HepG2 (cell line): ENCODE results near the gene EAF1. TPM values are rescaled to one million over a fixed set of nuclear protein-coding genes. Genes with fewer than 3 reads are reported as not detected.

ENCODE experiments used
- ATF1 ChIP-seq: IDR thresholded peaks from 2 replicates; pipeline ENCODE4 v1.6.1; 2016; ENCODE audit warnings: mild to moderate bottlenecking, control low read depth
- EZH2 ChIP-seq: conservative IDR thresholded peaks from 2 replicates; pipeline ENCODE4 v1.6.1; 2012; ENCODE audit warnings: mild to moderate bottlenecking, low read depth, low read length, moderate library complexity
- IRF2 ChIP-seq: IDR thresholded peaks from 2 replicates; pipeline ENCODE4 v1.6.1; 2018; ENCODE audit warnings: missing genetic modification reagents, missing compliant biosample characterization
- NONO ChIP-seq, 2 experiments: fragments of 450-650 bp in 1 of 2; sonication (generic) in 1 of 2; formaldehyde crosslinking in 1 of 2; IDR thresholded peaks in 1 of 2; conservative IDR thresholded peaks in 1 of 2; 2 replicates each; pipeline versions ENCODE4 v1.6.1 to v1.8.0; 2017 to 2022; ENCODE audit warnings: mild to moderate bottlenecking in 1 of 2, missing genetic modification reagents in 1 of 2, moderate library complexity in 1 of 2
- SMAD9 ChIP-seq: sonication (generic); formaldehyde crosslinking; IDR thresholded peaks from 2 replicates; pipeline ENCODE4 v1.5.1; 2020; ENCODE audit warnings: mild to moderate bottlenecking, missing genetic modification reagents
- SMARCE1 ChIP-seq: fragments of 450-650 bp; IDR thresholded peaks from 2 replicates; pipeline ENCODE4 v1.6.1; 2017; ENCODE audit warnings: borderline replicate concordance
- SP1 ChIP-seq, 2 experiments: fragments of 450-650 bp in 1 of 2; sonication (generic) in 1 of 2; formaldehyde crosslinking in 1 of 2; IDR thresholded peaks; 2 replicates each; pipeline versions ENCODE4 v1.4.0 to v1.6.1; 2016 to 2020; ENCODE audit warnings: missing genetic modification reagents in 1 of 2
- SP2 ChIP-seq: sonication (generic); formaldehyde crosslinking; IDR thresholded peaks from 2 replicates; pipeline ENCODE4 v1.5.1; 2020; ENCODE audit warnings: mild to moderate bottlenecking, missing genetic modification reagents
- XBP1 ChIP-seq: sonication (generic); formaldehyde crosslinking; IDR thresholded peaks from 2 replicates; pipeline ENCODE4 v1.5.0; 2020; ENCODE audit warnings: missing genetic modification reagents
- ZKSCAN1 ChIP-seq: fragments of 150-350 bp; IDR thresholded peaks from 2 replicates; pipeline ENCODE4 v1.6.1; 2014; ENCODE audit warnings: low read length
- ZNF180 ChIP-seq: sonication (generic); formaldehyde crosslinking; IDR thresholded peaks from 2 replicates; pipeline ENCODE4 v1.4.0; 2020; ENCODE audit warnings: low read depth, missing genetic modification reagents, borderline replicate concordance
- ZNF33B ChIP-seq: sonication (generic); formaldehyde crosslinking; IDR thresholded peaks from 2 replicates; pipeline ENCODE4 v1.5.1; 2020; ENCODE audit warnings: mild to moderate bottlenecking, missing genetic modification reagents
- ZNF546 ChIP-seq: sonication (generic); formaldehyde crosslinking; conservative IDR thresholded peaks from 2 replicates; pipeline ENCODE4 v1.8.1; 2023; ENCODE audit warnings: mild to moderate bottlenecking, missing genetic modification reagents
- polyA plus RNA-seq, 8 experiments: library from polyadenylated mRNA; depleted of rRNA in 3 of 8; stranded (reverse) in 7 of 8; unstranded in 1 of 8; fragments of >200 nt; fragmentation: Illumina TruSeq in 4 of 8; extraction: Trizol in 4 of 8; gene quantifications; 2 replicates each; pipeline versions ENCODE4 v1.2.1 to v1.2.3, GENCODE V29; 2011 to 2016; ENCODE audit warnings: low read depth in 4 of 8, missing spikeins in 1 of 8, mixed read lengths in 1 of 8; ENCODE audit not compliant: insufficient read depth in 1 of 8
- total RNA-seq, 5 experiments: library from RNA; depleted of rRNA; stranded (reverse); fragments of >200 nt; fragmentation: Illumina TruSeq; extraction: Trizol; gene quantifications; 2 replicates each; pipeline ENCODE4 v1.2.3, GENCODE V29; 2016; ENCODE audit warnings: low read depth in 1 of 5
- TF ChIP-seq, protein P1 (sequence below): sonication (generic); formaldehyde crosslinking; IDR thresholded peaks from 2 replicates; pipeline ENCODE4 v1.8.1; 2023; ENCODE audit warnings: mild to moderate bottlenecking, missing genetic modification reagents
- TF ChIP-seq, protein P2 (sequence below): sonication (generic); formaldehyde crosslinking; IDR thresholded peaks from 2 replicates; pipeline ENCODE4 v1.5.1; 2020; ENCODE audit warnings: missing genetic modification reagents, mild to moderate bottlenecking, borderline replicate concordance
- TF ChIP-seq, protein P3 (sequence below): sonication (generic); formaldehyde crosslinking; IDR thresholded peaks from 2 replicates; pipeline ENCODE4 v1.4.0; 2020; ENCODE audit warnings: missing genetic modification reagents, mild to moderate bottlenecking, borderline replicate concordance
- TF ChIP-seq, protein P4 (sequence below): sonication (generic); formaldehyde crosslinking; conservative IDR thresholded peaks from 2 replicates; pipeline ENCODE4 v1.5.0; 2020; ENCODE audit warnings: missing genetic modification reagents
- TF ChIP-seq, protein P5 (sequence below): sonication (generic); formaldehyde crosslinking; IDR thresholded peaks from 2 replicates; pipeline ENCODE4 v1.8.1; 2022; ENCODE audit warnings: mild to moderate bottlenecking, missing genetic modification reagents

Gene EAF1
- total and polyA plus RNA-seq, 2 of the 13 experiments (the other 11 are each of a cell fraction or from before 2014, with no cell fraction given): 8.1 to 30.0 TPM

DNA sequence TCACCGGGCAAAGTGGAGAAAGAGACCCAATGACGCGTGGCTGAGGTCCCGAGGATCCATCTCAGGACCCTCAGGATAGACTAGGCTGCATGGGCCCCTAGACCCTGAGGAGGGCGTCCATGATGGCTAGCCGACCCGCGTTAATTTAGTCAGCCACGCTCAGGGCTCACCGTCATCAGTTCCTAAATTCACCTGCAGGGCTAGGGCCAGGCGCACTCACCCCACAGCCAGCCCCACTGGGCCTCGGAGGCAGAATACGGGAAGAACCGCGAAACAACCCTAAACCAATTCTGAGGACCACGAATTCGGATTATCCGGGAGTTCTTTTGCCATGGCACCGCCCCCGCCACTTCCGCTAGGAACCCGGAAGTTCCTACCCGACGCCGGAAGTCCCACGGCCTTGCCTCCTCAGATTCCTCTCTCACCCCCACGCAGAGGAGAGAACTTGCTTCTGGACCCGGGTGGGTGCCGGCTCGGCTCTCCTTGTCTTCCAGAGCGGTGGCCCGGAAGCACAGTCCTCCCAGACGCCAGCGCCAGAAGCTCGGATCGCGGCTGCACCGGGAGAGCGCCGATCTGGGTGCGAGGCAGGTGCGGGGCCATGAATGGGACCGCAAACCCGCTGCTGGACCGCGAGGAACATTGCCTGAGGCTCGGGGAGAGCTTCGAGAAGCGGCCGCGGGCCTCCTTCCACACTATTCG lies at the start of gene EAF1, which contains the start of gene METTL6 (continued):
- TF ChIP-seq, protein P1, sequence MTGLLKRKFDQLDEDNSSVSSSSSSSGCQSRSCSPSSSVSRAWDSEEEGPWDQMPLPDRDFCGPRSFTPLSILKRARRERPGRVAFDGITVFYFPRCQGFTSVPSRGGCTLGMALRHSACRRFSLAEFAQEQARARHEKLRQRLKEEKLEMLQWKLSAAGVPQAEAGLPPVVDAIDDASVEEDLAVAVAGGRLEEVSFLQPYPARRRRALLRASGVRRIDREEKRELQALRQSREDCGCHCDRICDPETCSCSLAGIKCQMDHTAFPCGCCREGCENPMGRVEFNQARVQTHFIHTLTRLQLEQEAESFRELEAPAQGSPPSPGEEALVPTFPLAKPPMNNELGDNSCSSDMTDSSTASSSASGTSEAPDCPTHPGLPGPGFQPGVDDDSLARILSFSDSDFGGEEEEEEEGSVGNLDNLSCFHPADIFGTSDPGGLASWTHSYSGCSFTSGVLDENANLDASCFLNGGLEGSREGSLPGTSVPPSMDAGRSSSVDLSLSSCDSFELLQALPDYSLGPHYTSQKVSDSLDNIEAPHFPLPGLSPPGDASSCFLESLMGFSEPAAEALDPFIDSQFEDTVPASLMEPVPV: peak; percentile 79; the same call in 1 of the 2 replicates
- TF ChIP-seq ATF1 (CRISPR knock-in tag) (0 out of 2 replicates have a peak, but pooled peaks have one; percentile 38), SP2 (CRISPR knock-in tag) (0 out of 2 replicates have a peak, but pooled peaks have one; percentile 47), SMARCE1 (no peak), ZKSCAN1 (no peak), EZH2 (no peak), ZNF33B (no peak), IRF2 (CRISPR knock-in tag) (0 out of 2 replicates have a peak, but pooled peaks have one; percentile 57), XBP1 (CRISPR knock-in tag) (no peak), ZNF180 (CRISPR knock-in tag) (no peak), SMAD9 (CRISPR knock-in tag) (peak; percentile 80; the same call in 1 of the 2 replicates), ZNF546 (CRISPR knock-in tag) (0 out of 2 replicates have a peak, but pooled peaks have one; percentile 40), SP1 (IDR thresholded peaks at IDR 0.05) (no peak), SP1 (CRISPR knock-in tag; IDR thresholded peaks at IDR 0.05) (no peak; the same call in 1 of the 2 replicates), NONO (IDR thresholded peaks at IDR 0.05) (no peak), NONO (CRISPR knock-in tag; conservative IDR thresholded peaks at IDR 0.05) (0 out of 2 replicates have a peak, but pooled peaks have one; percentile 32)
- TF ChIP-seq, protein P2, sequence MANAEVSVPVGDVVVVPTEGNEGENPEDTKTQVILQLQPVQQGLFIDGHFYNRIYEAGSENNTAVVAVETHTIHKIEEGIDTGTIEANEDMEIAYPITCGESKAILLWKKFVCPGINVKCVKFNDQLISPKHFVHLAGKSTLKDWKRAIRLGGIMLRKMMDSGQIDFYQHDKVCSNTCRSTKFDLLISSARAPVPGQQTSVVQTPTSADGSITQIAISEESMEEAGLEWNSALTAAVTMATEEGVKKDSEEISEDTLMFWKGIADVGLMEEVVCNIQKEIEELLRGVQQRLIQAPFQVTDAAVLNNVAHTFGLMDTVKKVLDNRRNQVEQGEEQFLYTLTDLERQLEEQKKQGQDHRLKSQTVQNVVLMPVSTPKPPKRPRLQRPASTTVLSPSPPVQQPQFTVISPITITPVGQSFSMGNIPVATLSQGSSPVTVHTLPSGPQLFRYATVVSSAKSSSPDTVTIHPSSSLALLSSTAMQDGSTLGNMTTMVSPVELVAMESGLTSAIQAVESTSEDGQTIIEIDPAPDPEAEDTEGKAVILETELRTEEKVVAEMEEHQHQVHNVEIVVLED (CRISPR knock-in tag): peak; percentile 69; the same call in 1 of the 2 replicates
- TF ChIP-seq, protein P3, sequence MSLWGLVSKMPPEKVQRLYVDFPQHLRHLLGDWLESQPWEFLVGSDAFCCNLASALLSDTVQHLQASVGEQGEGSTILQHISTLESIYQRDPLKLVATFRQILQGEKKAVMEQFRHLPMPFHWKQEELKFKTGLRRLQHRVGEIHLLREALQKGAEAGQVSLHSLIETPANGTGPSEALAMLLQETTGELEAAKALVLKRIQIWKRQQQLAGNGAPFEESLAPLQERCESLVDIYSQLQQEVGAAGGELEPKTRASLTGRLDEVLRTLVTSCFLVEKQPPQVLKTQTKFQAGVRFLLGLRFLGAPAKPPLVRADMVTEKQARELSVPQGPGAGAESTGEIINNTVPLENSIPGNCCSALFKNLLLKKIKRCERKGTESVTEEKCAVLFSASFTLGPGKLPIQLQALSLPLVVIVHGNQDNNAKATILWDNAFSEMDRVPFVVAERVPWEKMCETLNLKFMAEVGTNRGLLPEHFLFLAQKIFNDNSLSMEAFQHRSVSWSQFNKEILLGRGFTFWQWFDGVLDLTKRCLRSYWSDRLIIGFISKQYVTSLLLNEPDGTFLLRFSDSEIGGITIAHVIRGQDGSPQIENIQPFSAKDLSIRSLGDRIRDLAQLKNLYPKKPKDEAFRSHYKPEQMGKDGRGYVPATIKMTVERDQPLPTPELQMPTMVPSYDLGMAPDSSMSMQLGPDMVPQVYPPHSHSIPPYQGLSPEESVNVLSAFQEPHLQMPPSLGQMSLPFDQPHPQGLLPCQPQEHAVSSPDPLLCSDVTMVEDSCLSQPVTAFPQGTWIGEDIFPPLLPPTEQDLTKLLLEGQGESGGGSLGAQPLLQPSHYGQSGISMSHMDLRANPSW (CRISPR knock-in tag): no peak
- TF ChIP-seq, protein P4, sequence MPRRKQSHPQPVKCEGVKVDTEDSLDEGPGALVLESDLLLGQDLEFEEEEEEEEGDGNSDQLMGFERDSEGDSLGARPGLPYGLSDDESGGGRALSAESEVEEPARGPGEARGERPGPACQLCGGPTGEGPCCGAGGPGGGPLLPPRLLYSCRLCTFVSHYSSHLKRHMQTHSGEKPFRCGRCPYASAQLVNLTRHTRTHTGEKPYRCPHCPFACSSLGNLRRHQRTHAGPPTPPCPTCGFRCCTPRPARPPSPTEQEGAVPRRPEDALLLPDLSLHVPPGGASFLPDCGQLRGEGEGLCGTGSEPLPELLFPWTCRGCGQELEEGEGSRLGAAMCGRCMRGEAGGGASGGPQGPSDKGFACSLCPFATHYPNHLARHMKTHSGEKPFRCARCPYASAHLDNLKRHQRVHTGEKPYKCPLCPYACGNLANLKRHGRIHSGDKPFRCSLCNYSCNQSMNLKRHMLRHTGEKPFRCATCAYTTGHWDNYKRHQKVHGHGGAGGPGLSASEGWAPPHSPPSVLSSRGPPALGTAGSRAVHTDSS (CRISPR knock-in tag): 0 out of 2 replicates have a peak, but pooled peaks have one; percentile 50
- TF ChIP-seq, protein P5, sequence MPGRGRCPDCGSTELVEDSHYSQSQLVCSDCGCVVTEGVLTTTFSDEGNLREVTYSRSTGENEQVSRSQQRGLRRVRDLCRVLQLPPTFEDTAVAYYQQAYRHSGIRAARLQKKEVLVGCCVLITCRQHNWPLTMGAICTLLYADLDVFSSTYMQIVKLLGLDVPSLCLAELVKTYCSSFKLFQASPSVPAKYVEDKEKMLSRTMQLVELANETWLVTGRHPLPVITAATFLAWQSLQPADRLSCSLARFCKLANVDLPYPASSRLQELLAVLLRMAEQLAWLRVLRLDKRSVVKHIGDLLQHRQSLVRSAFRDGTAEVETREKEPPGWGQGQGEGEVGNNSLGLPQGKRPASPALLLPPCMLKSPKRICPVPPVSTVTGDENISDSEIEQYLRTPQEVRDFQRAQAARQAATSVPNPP (CRISPR knock-in tag): peak; percentile 37; the same call in 1 of the 2 replicates
